HepG2 (cell line): ENCODE results near the gene TACC2. TPM values are rescaled to one million over a fixed set of nuclear protein-coding genes. Genes with fewer than 3 reads are reported as not detected.

ENCODE experiments used
- ATAC-seq: fragments of 200-7000 bp; cut with Tn5 transposase; 3 replicates; pipeline ENCODE4 v1.9.1; 2020; ENCODE audit warnings: mild to moderate bottlenecking, moderate library complexity
- BruUV-seq: library from RNA; stranded (reverse); fragments of 400-500 nt; replicated peaks from 2 replicates; lab custom pipeline; 2021; lab: Mats Ljungman, UMichigan
- CTCF ChIA-PET: fragments of 300-600 bp; formaldehyde crosslinking; extraction: SDS; loops from one replicate; lab custom pipeline; 2021; ENCODE audit warnings: low total read pairs, inconsistent platforms, low intra/inter-chr PET ratio; lab: Yijun Ruan, JAX
- POLR2A ChIA-PET: fragments of 350-600 bp; sonication (Branson Sonifier 250); formaldehyde crosslinking; loops from one replicate; lab custom pipeline; 2020; ENCODE audit warnings: antibody characterized with exemption, inconsistent platforms; lab: Yijun Ruan, JAX
- DNase-seq: peaks from one replicate; pipeline ENCODE4 v3.0.0-alpha.2; 2015; ENCODE audit warnings: low spot score
- FAIRE-seq: peaks from 3 replicates; lab custom pipeline; 2011; peaks lifted over from hg19 to GRCh38; lab: Jason Lieb, UNC
- H2AFZ ChIP-seq: one replicate; pipeline ENCODE4 v1.6.1; 2011; ENCODE audit warnings: low read length, inconsistent platforms
- H3K27ac ChIP-seq: fragments of 300-600 bp; 3 replicates; pipeline ENCODE4 v1.8.0; 2011; ENCODE audit warnings: mixed run types, mild to moderate bottlenecking, mixed read lengths, low read length, inconsistent platforms; ENCODE audit not compliant: insufficient read depth; ENCODE audit errors: extremely low read length
- H3K27me3 ChIP-seq, 2 experiments: fragments of 200-600 bp in 1 of 2; 2 replicates in 1 of 2; 3 replicates in 1 of 2; pipeline versions ENCODE4 v1.6.0 to v1.8.0; 2011; ENCODE audit warnings: low read length in 2 of 2, mild to moderate bottlenecking in 2 of 2, moderate library complexity in 2 of 2, inconsistent platforms in 1 of 2; ENCODE audit not compliant: insufficient read depth in 2 of 2, control insufficient read depth in 1 of 2
- H3K36me3 ChIP-seq, 2 experiments: fragments of 200-600 bp in 1 of 2; replicated peaks in 1 of 2; 2 replicates in 1 of 2; 3 replicates in 1 of 2; pipeline versions ENCODE4 v1.5.1 to v1.8.0; 2011; ENCODE audit warnings: low read length in 2 of 2, inconsistent platforms in 1 of 2; ENCODE audit not compliant: insufficient read depth in 2 of 2, control insufficient read depth in 1 of 2
- H3K4me1 ChIP-seq: 2 replicates; pipeline ENCODE4 v1.5.1; 2012; ENCODE audit warnings: low read length, inconsistent platforms; ENCODE audit not compliant: insufficient read depth
- H3K4me2 ChIP-seq: 2 replicates; pipeline ENCODE4 v1.6.0; 2011; ENCODE audit warnings: low read depth, low read length, inconsistent platforms
- H3K4me3 ChIP-seq, 3 experiments: fragments of 200-600 bp in 1 of 3; sonication (generic), shearing (Covaris generic) in 1 of 3; replicated peaks in 1 of 3; 2 replicates each; pipeline ENCODE4 v1.5.1; 2011 to 2016; ENCODE audit warnings: low read length in 3 of 3, inconsistent platforms in 2 of 3, low read depth in 2 of 3, mild to moderate bottlenecking in 2 of 3, control low read depth in 1 of 3, mixed read lengths in 1 of 3; ENCODE audit not compliant: insufficient read depth in 1 of 3
- H3K79me2 ChIP-seq: one replicate; pipeline ENCODE4 v1.6.1; 2011; ENCODE audit warnings: low read length, inconsistent platforms; ENCODE audit not compliant: insufficient read depth
- H3K9ac ChIP-seq: 2 replicates; pipeline ENCODE4 v1.6.0; 2011; ENCODE audit warnings: mild to moderate bottlenecking, low read depth, low read length, inconsistent platforms; ENCODE audit not compliant: insufficient read depth
- H3K9me3 ChIP-seq: 2 replicates; pipeline ENCODE4 v1.5.1; 2012; ENCODE audit warnings: mild to moderate bottlenecking, low read length
- H4K20me1 ChIP-seq: 2 replicates; pipeline ENCODE4 v1.6.0; 2011; ENCODE audit warnings: inconsistent platforms, mild to moderate bottlenecking, low read length, moderate library complexity; ENCODE audit not compliant: insufficient read depth
- ISL2 ChIP-seq: sonication (generic); formaldehyde crosslinking; IDR thresholded peaks from 2 replicates; pipeline ENCODE4 v1.5.0; 2020; ENCODE audit warnings: missing genetic modification reagents
- RORA ChIP-seq: sonication (generic); formaldehyde crosslinking; IDR thresholded peaks from 2 replicates; pipeline ENCODE4 v1.5.0; 2020; ENCODE audit warnings: mild to moderate bottlenecking, missing genetic modification reagents, moderate library complexity
- SP5 ChIP-seq: IDR thresholded peaks from 2 replicates; pipeline ENCODE4 v1.6.1; 2016; ENCODE audit warnings: low read depth, borderline replicate concordance
- ZFAT ChIP-seq: sonication (generic); formaldehyde crosslinking; conservative IDR thresholded peaks from 2 replicates; pipeline ENCODE4 v1.8.1; 2023; ENCODE audit warnings: missing genetic modification reagents, inconsistent platforms
- ZNF556 ChIP-seq: sonication (generic); formaldehyde crosslinking; IDR thresholded peaks from 2 replicates; pipeline ENCODE4 v1.4.0; 2020; ENCODE audit warnings: mild to moderate bottlenecking, missing genetic modification reagents, borderline replicate concordance
- ZNF737 ChIP-seq: sonication (generic); formaldehyde crosslinking; IDR thresholded peaks from 2 replicates; pipeline ENCODE4 v1.5.0; 2020; ENCODE audit warnings: missing genetic modification reagents, mild to moderate bottlenecking, borderline replicate concordance
- WGBS: methylation state at CpG from one replicate; pipeline ENCODE4 v1.1.6; 2017; ENCODE audit warnings: low lambda C conversion rate; 5-methylcytosine and 5-hydroxymethylcytosine counted together
- in situ Hi-C: cut with HindIII; loops from 2 replicates; pipeline ENCODE4 v1.10.0; 2017; ENCODE audit warnings: low pct_unique_long_range_greater_than_20kb; ENCODE audit not compliant: extremely low pct_ligation_motif_present
- intact Hi-C: fragments of 100-400 bp; cut with micrococcal nuclease; formaldehyde crosslinking; loops from one replicate; pipeline ENCODE4 v1.10.0; 2022; ENCODE audit not compliant: unreplicated experiment
- polyA plus RNA-seq, 8 experiments: library from polyadenylated mRNA; depleted of rRNA in 3 of 8; stranded (reverse) in 7 of 8; unstranded in 1 of 8; fragments of >200 nt; fragmentation: Illumina TruSeq in 4 of 8; extraction: Trizol in 4 of 8; gene quantifications; 2 replicates each; pipeline versions ENCODE4 v1.2.1 to v1.2.3, GENCODE V29; 2011 to 2016; ENCODE audit warnings: low read depth in 4 of 8, missing spikeins in 1 of 8, mixed read lengths in 1 of 8; ENCODE audit not compliant: insufficient read depth in 1 of 8
- total RNA-seq, 5 experiments: library from RNA; depleted of rRNA; stranded (reverse); fragments of >200 nt; fragmentation: Illumina TruSeq; extraction: Trizol; gene quantifications; 2 replicates each; pipeline ENCODE4 v1.2.3, GENCODE V29; 2016; ENCODE audit warnings: low read depth in 1 of 5
- TF ChIP-seq, protein P1 (sequence below): sonication (generic); formaldehyde crosslinking; IDR thresholded peaks from 2 replicates; pipeline ENCODE4 v1.4.0; 2020; ENCODE audit warnings: missing genetic modification reagents
- TF ChIP-seq, protein P2 (sequence below): sonication (generic); formaldehyde crosslinking; IDR thresholded peaks from 2 replicates; pipeline ENCODE4 v1.4.0; 2020; ENCODE audit warnings: mild to moderate bottlenecking, missing genetic modification reagents

The TACC2 gene
- total and polyA plus RNA-seq, 2 of the 13 experiments (the other 11 are each of a cell fraction or from before 2014, with no cell fraction given), result 11.8 to 16.0 TPM

DNA sequence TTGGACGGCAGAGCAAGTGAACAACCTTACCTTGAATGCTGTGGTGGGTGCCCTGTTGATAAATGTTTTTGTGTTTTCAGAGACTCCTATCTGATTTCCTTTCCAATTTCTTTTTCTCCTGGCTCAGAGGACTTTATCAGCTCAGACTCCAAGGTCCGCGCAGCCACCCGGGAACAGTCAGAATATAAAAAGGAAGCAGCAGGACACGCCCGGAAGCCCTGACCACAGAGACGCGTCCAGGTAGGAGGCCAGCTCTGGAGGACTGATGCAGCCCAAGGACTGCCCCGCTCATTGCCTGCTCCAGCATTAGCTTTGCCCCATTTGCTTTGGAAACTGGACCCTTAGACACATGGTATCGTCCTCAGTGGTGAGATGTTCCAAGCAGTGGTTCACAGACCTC, 61.3 kb downstream of the TACC2 start:
- POLR2A ChIA-PET, result interaction anchor here (1.4 kb wide), 1 partner anchor 63 kb away, joined by 4 read pairs; no protein-coding TSS in a partner anchor
- no TSS peak for BruUV-seq
- in situ Hi-C loops, result loop anchor here (5.0 kb wide), 1 partner anchor 62 kb away; no protein-coding TSS in a partner anchor
- H3K27ac ChIP-seq, result no peak overlapping the region
- intact Hi-C loops, result loop anchor here (5.0 kb wide), 1 partner anchor 123 kb away; the partner anchor contains the start of gene ATE1
- WGBS, result 88% methylated on average over 8 of the region's 10 CpGs
- peaks cover 2 to 14% of the 10 kb centered on the region in 2 experiments; a peak in 3 of 5 replicates for H3K36me3 ChIP-seq
- FAIRE-seq (no peak), ATAC-seq (no peak), DNase-seq (no peak)
- no peak overlapping the region for H3K9ac ChIP-seq
- TF ChIP-seq ZNF556 (CRISPR knock-in tag) (no peak), ISL2 (no peak), ZNF737 (no peak), RORA (CRISPR knock-in tag) (no peak), SP5 (CRISPR knock-in tag) (no peak), ZFAT (CRISPR knock-in tag) (no peak)
- TF ChIP-seq, protein P1, sequence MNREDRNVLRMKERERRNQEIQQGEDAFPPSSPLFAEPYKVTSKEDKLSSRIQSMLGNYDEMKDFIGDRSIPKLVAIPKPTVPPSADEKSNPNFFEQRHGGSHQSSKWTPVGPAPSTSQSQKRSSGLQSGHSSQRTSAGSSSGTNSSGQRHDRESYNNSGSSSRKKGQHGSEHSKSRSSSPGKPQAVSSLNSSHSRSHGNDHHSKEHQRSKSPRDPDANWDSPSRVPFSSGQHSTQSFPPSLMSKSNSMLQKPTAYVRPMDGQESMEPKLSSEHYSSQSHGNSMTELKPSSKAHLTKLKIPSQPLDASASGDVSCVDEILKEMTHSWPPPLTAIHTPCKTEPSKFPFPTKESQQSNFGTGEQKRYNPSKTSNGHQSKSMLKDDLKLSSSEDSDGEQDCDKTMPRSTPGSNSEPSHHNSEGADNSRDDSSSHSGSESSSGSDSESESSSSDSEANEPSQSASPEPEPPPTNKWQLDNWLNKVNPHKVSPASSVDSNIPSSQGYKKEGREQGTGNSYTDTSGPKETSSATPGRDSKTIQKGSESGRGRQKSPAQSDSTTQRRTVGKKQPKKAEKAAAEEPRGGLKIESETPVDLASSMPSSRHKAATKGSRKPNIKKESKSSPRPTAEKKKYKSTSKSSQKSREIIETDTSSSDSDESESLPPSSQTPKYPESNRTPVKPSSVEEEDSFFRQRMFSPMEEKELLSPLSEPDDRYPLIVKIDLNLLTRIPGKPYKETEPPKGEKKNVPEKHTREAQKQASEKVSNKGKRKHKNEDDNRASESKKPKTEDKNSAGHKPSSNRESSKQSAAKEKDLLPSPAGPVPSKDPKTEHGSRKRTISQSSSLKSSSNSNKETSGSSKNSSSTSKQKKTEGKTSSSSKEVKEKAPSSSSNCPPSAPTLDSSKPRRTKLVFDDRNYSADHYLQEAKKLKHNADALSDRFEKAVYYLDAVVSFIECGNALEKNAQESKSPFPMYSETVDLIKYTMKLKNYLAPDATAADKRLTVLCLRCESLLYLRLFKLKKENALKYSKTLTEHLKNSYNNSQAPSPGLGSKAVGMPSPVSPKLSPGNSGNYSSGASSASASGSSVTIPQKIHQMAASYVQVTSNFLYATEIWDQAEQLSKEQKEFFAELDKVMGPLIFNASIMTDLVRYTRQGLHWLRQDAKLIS (CRISPR knock-in tag), result no peak
- TF ChIP-seq, protein P2, sequence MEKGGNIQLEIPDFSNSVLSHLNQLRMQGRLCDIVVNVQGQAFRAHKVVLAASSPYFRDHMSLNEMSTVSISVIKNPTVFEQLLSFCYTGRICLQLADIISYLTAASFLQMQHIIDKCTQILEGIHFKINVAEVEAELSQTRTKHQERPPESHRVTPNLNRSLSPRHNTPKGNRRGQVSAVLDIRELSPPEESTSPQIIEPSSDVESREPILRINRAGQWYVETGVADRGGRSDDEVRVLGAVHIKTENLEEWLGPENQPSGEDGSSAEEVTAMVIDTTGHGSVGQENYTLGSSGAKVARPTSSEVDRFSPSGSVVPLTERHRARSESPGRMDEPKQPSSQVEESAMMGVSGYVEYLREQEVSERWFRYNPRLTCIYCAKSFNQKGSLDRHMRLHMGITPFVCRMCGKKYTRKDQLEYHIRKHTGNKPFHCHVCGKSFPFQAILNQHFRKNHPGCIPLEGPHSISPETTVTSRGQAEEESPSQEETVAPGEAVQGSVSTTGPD, result no peak
- H3K9me3 ChIP-seq, result no peaks in the 10 kb centered on the region
- no peak overlapping the region for H3K4me3 ChIP-seq
- H4K20me1 ChIP-seq, result no peaks in the 10 kb centered on the region
- H3K27me3 ChIP-seq, result no peaks in the 10 kb centered on the region
- CTCF ChIA-PET, result no interaction called here
- H2AFZ ChIP-seq, result no peak overlapping the region
- peaks cover 65% of the 10 kb centered on the region for H3K4me1 ChIP-seq
- peaks cover 3% of the 10 kb centered on the region for H3K79me2 ChIP-seq
- H3K4me2 ChIP-seq, result no peak overlapping the region
